ENCODE results near the gene PDSS2. TPM values are rescaled to one million over a fixed set of nuclear protein-coding genes. Genes with fewer than 3 reads are reported as not detected.

PDSS2 gene
- total and polyA plus RNA-seq, 9 of the 15 experiments (the other 6 are each of a cell fraction or from before 2014, with no cell fraction given) = 5.8 to 21.1 (median 12.0) TPM

DNA sequence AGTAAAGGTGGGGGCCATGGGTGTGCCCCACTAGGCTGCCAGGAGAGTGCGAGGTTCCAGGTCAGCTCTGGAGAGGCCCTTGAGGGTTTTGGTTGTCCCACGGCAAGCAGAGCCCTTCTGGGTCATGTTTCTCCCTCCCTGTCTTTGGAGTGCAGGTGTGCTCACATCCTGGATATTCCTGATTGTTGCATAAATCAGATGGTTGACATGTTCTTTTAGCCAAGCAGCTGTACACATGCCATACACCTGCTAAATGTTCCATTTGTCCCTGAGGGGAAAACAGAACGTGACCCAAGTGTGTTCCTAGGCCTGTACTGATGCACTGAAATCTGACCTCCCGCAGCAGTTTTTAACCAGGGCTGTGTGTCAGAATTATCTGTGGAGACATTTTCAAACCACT, 266.5 kb downstream of the PDSS2 start:
- intact Hi-C loops (cut with micrococcal nuclease) (no loop called here), in situ Hi-C loops (cut with MboI) (no loop called here)
- H3K9ac ChIP-seq (ENCODE audit: insufficient read depth in 1 of 2, low read depth in 2 of 2, low read length in 2 of 2) = no peak overlapping the region
- no peaks in the 10 kb centered on the region for H3K9me3 ChIP-seq (replicated peaks; ENCODE audit: control insufficient read depth, insufficient read depth, low read depth, low read length)
- no peaks in the 10 kb centered on the region for H3K9me1 ChIP-seq (ENCODE audit: control insufficient read depth, insufficient read depth, low read length)
- H3K4me3 ChIP-seq = no peak overlapping the region
- no peak for ATAC-seq
- no peaks in the 10 kb centered on the region for H3K4me1 ChIP-seq (replicated peaks in 1 of 2; ENCODE audit: control insufficient read depth in 2 of 2, insufficient read depth in 2 of 2, low read length in 2 of 2)
- no peak overlapping the region for H3K27ac ChIP-seq (ENCODE audit: extremely low read depth, low read depth, low read length)
- H3K4me2 ChIP-seq (ENCODE audit: insufficient read depth, low read length) = no peak overlapping the region
- H2AFZ ChIP-seq (ENCODE audit: low read depth, low read length) = no peak overlapping the region
- DNase-seq (ENCODE audit: extremely low read depth in 1 of 4, low spot score in 3 of 4) = no peak
- H3K79me2 ChIP-seq (ENCODE audit: control insufficient read depth, insufficient read depth, low read length) = no peaks in the 10 kb centered on the region
- ChIA-PET POLR2A (no interaction called here), CTCF (ENCODE audit: low intra/inter-chr PET ratio) (no interaction called here)
- 40% methylated on average over 4 of the region's 4 CpGs for WGBS (ENCODE audit: insufficient coverage, low coverage, missing lambda C conversion rate)
- BruUV-seq (replicated peaks) = no TSS peak
- FAIRE-seq = no peak
- no peaks in the 10 kb centered on the region for H3K27me3 ChIP-seq (ENCODE audit: control insufficient read depth in 2 of 2, insufficient read depth in 2 of 2, low read length in 2 of 2)
- H4K20me1 ChIP-seq (replicated peaks; ENCODE audit: control insufficient read depth, insufficient read depth, low read length) = no peaks in the 10 kb centered on the region
- H3K36me3 ChIP-seq (ENCODE audit: control insufficient read depth, insufficient read depth, low read length) = no peaks in the 10 kb centered on the region
- TF ChIP-seq ZNF696 (CRISPR knock-in tag; conservative IDR thresholded peaks at IDR 0.05) = no peak
- no peak for TF ChIP-seq TAF9B (IDR thresholded peaks at IDR 0.05; ENCODE audit: partially characterized antibody)
- TF ChIP-seq DACH1 (IDR thresholded peaks at IDR 0.05; ENCODE audit: partially characterized antibody) = no peak
- no peak for TF ChIP-seq ZBTB40 (IDR thresholded peaks at IDR 0.05)
- TF ChIP-seq ZBTB40 (CRISPR knock-in tag; IDR thresholded peaks at IDR 0.05) = no peak
- TF ChIP-seq E4F1 (CRISPR knock-in tag; IDR thresholded peaks at IDR 0.05; ENCODE audit: borderline replicate concordance) = no peak
- TF ChIP-seq PHF8 (IDR thresholded peaks at IDR 0.05; ENCODE audit: borderline replicate concordance, low read length) = no peak
- no peak for TF ChIP-seq YBX1 (IDR thresholded peaks at IDR 0.05)
- TF ChIP-seq ATF2 (CRISPR knock-in tag; IDR thresholded peaks at IDR 0.05) = no peak
- no peak for TF ChIP-seq ZNF511 (CRISPR knock-in tag; IDR thresholded peaks at IDR 0.05)
